ENCODE measurements around the gene DSP.

DSP gene

DNA sequence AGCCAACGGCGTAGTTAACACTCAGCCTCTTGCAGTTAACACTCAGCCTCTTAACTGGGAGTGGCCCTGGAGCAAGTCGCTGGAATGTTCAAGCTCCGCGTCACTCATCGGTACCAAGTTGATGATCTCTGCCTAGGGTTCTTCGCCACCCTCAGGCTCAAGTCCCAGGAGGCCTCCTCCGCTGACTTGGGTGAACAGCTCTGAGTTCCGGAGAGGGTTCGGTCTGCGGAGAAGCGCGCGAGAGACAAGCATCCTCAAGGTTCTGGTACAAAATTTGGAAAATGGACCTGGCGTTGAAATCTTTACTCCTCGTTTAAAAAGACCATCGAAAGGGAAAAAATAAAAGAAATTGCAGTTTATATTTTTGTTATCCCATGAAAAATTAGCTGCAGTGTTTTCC, 876 bp upstream of the DSP start:
- peak; percentile 5 for DNase-seq

DNA sequence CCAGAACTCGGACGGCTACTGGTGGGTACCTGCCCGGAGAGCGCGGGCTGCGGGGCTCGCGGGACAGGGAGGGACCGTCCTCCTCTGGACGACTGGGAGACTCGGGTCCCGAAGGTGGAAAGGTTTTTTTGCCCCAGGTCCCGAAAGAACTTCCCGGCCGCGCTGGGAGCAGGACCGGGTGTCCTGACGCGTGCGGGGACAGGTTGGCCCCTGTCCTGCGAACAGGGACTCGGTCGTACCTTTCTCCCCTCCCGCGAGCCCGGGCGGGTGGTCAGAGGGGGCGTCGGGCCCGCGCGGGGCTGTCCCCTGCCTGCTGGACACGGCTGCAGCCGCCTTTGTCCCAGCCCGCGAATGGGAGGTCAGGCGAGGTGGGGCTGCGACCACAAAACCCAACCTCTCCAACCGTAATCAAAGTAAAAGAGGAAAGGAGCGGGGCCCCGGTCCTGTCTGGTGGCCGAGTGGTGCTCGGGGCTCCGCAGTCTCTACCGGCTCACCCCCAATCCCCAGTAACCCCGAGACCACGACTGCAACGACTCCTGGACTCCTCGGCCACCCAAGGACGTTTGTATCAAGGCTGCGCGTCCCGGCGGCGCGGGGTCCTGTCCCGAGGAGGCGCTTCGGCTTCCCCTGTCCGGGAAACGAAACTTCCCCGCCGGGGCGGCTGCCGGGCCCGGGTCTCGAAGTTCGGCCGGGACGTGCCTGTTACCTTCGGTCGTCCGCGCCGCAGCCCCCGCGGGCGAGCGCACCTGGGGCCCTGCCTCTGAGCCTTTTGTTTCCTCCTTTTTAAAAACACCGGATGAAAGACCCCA, 798 bp downstream of the DSP start:
- peak; percentile 47 for DNase-seq

- DNase-seq, result peak; percentile 61
These were observed 1.6 kb downstream of the DSP start for GRCh38 chr6:7542874-7543624.

DNA sequence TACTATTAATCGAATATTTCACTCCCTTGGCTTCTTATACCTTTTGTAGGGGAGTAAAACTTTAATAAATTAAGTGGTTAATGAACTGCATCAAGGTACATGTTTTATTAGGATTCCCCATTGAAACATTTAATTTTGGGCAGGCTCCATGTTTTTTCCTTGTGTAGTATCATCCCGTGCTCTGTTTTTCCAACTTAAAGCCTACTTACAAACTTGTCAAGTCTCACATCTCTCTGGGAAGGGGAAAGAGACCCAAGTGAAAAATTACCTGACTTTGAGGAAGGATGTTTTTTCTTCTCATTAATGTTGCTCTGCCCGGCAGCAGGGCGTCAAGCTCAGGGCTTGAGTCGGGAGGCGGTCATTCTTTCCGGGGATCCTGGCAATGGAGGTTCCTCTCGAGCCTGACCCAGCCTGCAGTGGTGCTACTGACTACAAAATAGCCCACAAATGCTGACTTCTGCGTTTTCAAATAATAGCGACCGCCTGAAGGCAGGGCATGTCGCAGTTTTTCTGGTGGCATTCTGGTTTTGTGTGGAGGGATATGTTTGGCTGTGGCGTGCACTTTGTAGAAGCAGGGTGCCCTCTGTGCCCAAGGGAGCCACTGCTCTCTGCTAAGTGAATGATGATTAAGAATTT, 2.4 kb downstream of the DSP start:
- no peak for DNase-seq

DNA sequence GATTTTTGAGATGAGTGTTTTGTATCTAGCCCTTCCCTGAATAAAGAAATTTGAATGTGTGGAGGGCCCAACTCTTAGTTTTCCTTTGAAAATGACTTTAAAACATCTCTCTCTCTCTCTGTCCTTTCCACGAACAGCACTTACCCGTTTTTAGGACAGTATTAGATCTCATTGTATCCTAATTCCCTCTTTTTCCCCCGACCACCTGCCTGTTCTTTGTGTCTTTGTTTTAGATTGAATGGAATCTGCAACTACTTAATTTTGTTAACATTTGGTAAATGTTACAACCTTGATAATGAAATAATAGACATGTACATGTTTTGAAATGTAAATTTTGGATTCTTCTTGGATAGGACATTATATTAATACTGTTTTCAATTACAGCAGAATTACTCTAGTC, 3.1 kb downstream of the DSP start:
- DNase-seq, result no peak

- DNase-seq, result no peak
These were observed 4.0 kb downstream of the DSP start for GRCh38 chr6:7545316-7546019.

DNA sequence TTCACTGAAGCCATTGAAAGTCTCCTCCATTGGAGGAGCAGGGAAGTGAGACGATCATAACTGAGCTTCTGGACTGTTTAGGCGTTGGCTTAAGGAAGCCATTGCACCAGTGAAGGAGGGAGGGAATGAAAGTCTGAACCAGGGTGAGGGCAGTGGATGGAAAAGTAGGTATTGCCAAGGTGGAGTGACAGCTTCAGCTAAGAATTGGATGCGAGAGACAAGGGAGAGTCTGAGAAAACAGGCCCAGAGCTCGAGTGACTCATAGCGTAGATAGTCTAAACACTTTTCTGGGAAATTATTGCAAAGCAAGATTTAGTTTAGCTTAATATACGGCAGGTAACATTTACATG, 4.5 kb downstream of the DSP start:
- no peak for DNase-seq

GRCh38 chr6:7546383-7546782, 4.9 kb downstream of the DSP start:
- no peak for DNase-seq

- DNase-seq, result no peak
These were observed 5.4 kb downstream of the DSP start for GRCh38 chr6:7546896-7547295.

- no peak for DNase-seq
These were observed 5.8 kb downstream of the DSP start for GRCh38 chr6:7547315-7547714.

DNA sequence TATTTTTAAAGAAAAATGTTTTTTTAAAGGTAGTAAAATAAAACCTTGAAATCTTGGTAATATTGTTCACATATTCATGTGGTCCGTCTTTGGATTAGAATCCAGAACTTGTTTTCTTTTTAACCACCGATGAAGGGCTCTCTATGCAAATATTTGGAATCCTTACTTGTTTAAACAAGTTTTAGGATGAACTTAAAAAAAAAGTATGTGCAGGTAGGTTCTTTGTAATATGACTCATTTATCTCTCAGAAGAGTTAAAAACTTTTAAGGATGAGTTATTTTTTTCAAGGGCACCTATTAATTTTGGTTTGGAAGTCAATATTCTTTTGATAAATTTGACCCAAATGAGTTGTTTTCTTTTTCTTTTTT, 8.9 kb downstream of the DSP start:
- peak; percentile 60 for DNase-seq

DNA sequence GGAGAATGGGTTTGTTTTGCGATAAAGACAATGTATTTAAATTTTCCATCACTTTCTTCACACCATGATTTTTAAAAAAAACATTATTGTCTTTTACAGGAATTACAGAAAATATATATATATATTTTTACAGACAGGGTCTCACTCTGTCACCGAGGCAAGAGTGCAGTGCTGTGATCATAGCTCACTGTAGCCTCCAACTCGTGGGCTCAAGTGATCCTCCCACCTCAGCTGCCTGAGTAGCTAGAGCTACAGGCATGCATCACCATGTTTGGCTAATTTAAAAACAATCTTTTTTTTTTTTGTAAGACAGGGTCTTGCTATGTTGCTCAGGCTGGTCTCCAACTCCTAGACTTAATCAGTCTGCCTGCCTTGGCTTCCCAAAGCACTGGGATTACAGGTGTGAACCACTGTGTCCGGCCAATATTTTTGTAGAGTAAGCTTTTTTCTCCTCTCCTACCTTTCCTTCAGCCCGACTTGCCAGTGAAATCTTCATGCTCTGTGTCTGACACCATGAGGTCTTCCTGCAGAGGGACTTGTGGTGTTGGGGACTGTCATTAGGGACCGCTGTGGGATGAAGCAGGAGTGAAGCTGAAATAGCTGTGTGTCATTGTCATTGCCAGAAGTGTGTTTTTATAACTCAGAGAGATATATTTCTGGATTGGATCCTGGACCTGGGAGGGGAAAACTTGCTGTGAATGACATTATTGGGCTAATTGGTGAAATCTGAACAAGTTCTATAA, 13.2 kb downstream of the DSP start:
- DNase-seq, result no peak

DNA sequence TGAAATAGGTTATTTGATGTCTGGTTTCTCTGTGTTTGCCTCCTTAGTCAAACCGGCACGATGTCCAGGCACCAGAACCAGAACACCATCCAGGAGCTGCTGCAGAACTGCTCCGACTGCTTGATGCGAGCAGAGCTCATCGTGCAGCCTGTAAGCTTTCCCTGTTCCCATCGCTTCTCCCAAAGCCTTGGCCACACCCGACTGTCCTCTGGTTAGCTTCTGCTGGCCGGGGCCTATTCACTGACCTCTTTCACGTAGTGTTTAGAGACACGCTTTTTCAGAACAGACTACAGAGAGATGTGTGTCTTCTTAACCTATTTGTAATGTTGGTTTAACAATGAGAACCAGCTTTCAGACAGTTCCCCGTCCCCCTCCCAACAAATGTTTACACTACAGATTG, 14.2 kb downstream of the DSP start:
- DNase-seq, result no peak

GRCh38 chr6:7556394-7557106, 15.1 kb downstream of the DSP start:
- no peak for DNase-seq

DNA sequence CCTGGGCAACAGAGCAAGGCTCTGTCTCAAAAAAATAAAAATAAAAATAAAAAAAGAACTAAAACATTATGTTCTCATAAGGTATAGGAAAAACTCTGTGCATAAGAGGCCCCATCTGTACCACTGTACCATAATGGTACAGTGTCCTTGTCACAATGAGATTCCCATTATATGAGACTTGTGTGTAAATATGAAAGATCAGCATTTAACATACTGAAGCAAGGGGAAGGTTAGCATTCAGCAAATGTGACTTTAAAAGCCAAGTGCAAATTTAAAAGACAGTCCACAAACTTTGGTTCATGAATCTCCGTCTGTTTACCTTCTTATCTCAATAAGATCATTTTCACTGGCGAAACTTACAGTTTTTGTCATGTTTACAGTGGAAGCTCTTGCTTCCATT, 16.2 kb downstream of the DSP start:
- DNase-seq, result no peak

DNA sequence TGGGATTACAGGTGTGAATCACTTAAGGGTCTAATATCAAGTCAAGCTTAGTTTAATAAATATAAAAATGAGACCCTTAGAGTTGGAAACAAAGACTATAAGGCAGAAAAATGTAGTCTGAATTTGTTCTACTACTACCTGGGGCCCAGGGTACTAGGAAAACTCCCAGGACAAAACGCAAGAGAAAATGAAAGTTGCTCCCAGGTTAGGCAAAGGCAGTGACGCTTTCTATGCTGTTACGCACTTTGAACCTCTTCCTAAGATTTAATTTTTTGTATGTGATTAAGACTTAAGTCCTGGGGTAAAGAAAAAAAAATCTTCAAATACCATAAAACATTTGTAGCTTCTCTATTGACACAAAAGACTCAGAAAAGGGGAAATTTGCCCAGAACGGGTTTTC, 17.3 kb downstream of the DSP start:
- no peak for DNase-seq

DNA sequence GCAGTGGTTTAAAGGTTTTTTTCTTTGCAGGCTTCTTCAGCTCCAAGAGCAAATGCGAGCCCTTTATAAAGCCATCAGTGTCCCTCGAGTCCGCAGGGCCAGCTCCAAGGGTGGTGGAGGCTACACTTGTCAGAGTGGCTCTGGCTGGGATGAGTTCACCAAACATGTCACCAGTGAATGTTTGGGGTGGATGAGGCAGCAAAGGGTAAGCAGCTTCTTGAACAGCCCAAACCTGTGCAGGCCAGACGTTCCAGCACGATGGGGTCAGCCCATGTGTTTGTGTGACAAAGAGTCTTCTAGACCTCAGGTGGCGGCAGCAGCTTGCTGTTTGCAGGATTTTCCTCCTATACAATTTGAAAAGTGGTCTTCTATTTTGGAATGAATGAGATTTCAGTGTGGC, 17.7 kb downstream of the DSP start:
- no peak for DNase-seq

GRCh38 chr6:7559651-7560385, 18.3 kb downstream of the DSP start:
- DNase-seq, result no peak

DNA sequence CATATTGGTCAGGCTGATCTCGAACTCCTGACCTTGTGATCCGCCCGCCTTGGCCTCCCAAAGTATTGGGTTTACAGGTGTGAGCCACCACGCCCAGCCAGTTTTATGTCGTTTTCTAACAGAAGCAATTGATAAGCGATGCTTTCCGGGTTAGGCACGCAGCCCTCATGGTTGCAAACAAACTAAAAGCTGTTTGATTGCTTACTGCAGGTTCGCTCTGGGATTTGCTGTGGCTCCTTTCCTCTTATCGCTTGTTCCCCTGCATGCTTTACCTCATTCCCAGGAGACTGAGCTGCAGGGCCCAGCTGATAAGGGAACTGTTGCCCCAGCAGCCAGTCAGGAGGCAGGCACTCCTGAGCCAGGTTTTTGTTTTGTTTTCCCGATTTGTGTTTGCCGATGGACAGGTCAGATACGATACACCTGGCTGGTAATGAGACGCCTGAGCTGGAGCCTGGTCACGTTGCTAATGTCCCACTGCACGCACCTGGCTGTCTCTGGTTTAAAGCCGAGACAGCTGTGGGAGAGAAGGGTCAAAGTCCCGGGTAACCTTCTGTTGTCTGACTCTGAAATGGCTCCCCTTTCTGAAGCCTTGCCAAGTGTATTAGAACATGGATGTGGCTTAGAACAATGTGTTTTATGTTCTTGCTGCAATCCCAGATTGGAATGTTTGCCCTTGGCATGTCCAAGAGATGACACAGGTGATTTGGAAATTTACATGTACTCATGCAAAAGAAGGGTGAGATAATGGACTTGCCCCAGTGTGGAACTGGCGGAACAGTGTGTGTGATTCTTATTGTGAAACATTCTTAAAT, 19.9 kb downstream of the DSP start:
- DNase-seq, result peak; percentile 72

- DNase-seq, result no peak
These were observed 21.3 kb downstream of the DSP start for GRCh38 chr6:7562769-7563168.

DNA sequence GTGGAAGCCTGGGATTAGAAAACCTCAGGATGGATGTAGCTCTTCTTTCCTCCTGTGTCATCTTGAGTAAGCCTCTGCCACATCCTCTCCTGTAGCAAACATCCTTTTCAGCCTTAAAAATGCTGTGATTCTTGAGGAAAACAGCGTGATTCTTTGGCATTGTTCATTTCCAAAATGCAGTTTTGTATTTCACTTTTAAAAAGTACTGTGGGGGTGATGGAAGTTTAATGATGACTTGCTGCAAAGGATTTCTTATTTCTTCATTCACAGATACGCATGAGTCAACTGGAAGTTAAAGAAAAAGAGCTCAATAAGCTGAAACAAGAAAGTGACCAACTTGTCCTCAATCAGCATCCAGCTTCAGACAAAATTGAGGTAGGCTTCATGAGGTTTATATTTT, 24.6 kb downstream of the DSP start:
- DNase-seq, result no peak
